ENCODE data around the gene FCER2.

DNA sequence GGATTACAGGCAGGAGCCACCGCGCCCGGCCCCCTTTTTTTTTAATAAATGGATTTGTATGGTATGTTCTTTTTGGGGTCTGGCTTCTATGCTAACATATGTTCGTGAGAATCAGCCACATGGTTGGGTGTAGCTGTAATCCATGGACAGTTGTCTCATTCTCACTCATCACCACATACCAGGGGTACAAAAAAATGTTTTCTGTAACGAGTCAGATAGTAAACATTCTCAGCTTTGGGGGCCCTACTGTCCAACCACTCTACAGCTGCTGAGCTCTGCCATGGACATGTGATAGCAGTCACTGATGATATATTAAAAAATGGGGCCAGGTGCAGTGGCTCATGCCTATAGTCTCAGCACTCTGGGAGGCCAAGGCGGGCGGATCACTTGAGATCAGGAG lies 38.2 kb downstream of the FCER2 start:
- TF ChIP-seq, protein P1, sequence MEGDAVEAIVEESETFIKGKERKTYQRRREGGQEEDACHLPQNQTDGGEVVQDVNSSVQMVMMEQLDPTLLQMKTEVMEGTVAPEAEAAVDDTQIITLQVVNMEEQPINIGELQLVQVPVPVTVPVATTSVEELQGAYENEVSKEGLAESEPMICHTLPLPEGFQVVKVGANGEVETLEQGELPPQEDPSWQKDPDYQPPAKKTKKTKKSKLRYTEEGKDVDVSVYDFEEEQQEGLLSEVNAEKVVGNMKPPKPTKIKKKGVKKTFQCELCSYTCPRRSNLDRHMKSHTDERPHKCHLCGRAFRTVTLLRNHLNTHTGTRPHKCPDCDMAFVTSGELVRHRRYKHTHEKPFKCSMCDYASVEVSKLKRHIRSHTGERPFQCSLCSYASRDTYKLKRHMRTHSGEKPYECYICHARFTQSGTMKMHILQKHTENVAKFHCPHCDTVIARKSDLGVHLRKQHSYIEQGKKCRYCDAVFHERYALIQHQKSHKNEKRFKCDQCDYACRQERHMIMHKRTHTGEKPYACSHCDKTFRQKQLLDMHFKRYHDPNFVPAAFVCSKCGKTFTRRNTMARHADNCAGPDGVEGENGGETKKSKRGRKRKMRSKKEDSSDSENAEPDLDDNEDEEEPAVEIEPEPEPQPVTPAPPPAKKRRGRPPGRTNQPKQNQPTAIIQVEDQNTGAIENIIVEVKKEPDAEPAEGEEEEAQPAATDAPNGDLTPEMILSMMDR (IDR thresholded peaks at IDR 0.05; ENCODE audit: low read length): no peak
- TF ChIP-seq EZH2 (IDR thresholded peaks at IDR 0.05; ENCODE audit: borderline replicate concordance, low read length): no peak
